Bronchial epithelial cell (primary cell): ENCODE measurements around the gene PABPN1L. TPM values are rescaled to one million over a fixed set of nuclear protein-coding genes. Genes with fewer than 3 reads are reported as not detected.

Source experiments
- DNase-seq: peaks from one replicate; pipeline ENCODE4 v3.0.0-alpha.2; 2010; ENCODE audit warnings: low read depth
- FAIRE-seq: peaks from 2 replicates; lab custom pipeline; 2011; peaks lifted over from hg19 to GRCh38; lab: Jason Lieb, UNC
- H3K27me3 ChIP-seq: 2 replicates; pipeline ENCODE4 v1.5.1; 2011; ENCODE audit warnings: low read length; ENCODE audit not compliant: control insufficient read depth, insufficient read depth
- H3K36me3 ChIP-seq: 2 replicates; pipeline ENCODE4 v1.5.1; 2011; ENCODE audit warnings: low read length; ENCODE audit not compliant: control insufficient read depth, insufficient read depth
- H3K4me3 ChIP-seq: 2 replicates; pipeline ENCODE4 v1.5.1; 2011; ENCODE audit warnings: mild to moderate bottlenecking, low read depth, low read length, control low read depth
- CTCF ChIP-seq: IDR thresholded peaks from 2 replicates; pipeline ENCODE4 v1.5.1; 2011; ENCODE audit warnings: mild to moderate bottlenecking, moderate library complexity, low read length, control low read depth, inconsistent platforms; ENCODE audit not compliant: insufficient read depth, severe bottlenecking
- total RNA-seq: library from RNA; depleted of rRNA; stranded (reverse); fragments of >200 nt; gene quantifications from 2 replicates; pipeline ENCODE4 v1.2.1, GENCODE V29; 2014

Gene PABPN1L
- total RNA-seq, 1 donor from 2014 or later = not detected

- TF ChIP-seq CTCF = no peak
- DNase-seq (no peak), FAIRE-seq (no peak)
- H3K27me3 ChIP-seq = no peaks in the 10 kb centered on the region
- no peak overlapping the region for H3K4me3 ChIP-seq
- H3K36me3 ChIP-seq = peaks cover 18% of the 10 kb centered on the region
Measured at GRCh38 chr16:88842308-88842756, 24.1 kb downstream of the PABPN1L start.

- DNase-seq = no peak
- no peaks in the 10 kb centered on the region for H3K27me3 ChIP-seq
- H3K4me3 ChIP-seq = no peak overlapping the region
- TF ChIP-seq CTCF = no peak
- peaks cover 17% of the 10 kb centered on the region for H3K36me3 ChIP-seq
- FAIRE-seq = no peak
Measured at GRCh38 chr16:88841521-88842307, 24.7 kb downstream of the PABPN1L start.

GRCh38 chr16:88840600-88841215 lies 25.8 kb downstream of the PABPN1L start:
- Histone ChIP-seq H3K4me3 (no peak overlapping the region), H3K27me3 (no peaks in the 10 kb centered on the region), H3K36me3 (peaks cover 17% of the 10 kb centered on the region)
- no peak for TF ChIP-seq CTCF
- no peak for FAIRE-seq
- DNase-seq = no peak

GRCh38 chr16:88839745-88840599 lies 26.5 kb downstream of the PABPN1L start:
- no peak overlapping the region for H3K4me3 ChIP-seq
- H3K36me3 ChIP-seq = peaks cover 21% of the 10 kb centered on the region
- no peaks in the 10 kb centered on the region for H3K27me3 ChIP-seq
- DNase-seq = no peak
- no peak for FAIRE-seq
- no peak for TF ChIP-seq CTCF

- DNase-seq (no peak), FAIRE-seq (no peak)
- peaks cover 21% of the 10 kb centered on the region for H3K36me3 ChIP-seq
- H3K4me3 ChIP-seq = no peak overlapping the region
- no peaks in the 10 kb centered on the region for H3K27me3 ChIP-seq
- no peak for TF ChIP-seq CTCF
Measured at GRCh38 chr16:88839026-88839529, 27.4 kb downstream of the PABPN1L start.
